ENCODE data around the gene STX18.
"Not testable (repeated sequence)": the region's sequence is repeated elsewhere in the genome, so short reads cannot be mapped to it uniquely, and the experiment has no call there.

GRCh38 chr4:4550161-4550560, 8.3 kb upstream of the STX18 start:
- TF ChIP-seq, protein P1, sequence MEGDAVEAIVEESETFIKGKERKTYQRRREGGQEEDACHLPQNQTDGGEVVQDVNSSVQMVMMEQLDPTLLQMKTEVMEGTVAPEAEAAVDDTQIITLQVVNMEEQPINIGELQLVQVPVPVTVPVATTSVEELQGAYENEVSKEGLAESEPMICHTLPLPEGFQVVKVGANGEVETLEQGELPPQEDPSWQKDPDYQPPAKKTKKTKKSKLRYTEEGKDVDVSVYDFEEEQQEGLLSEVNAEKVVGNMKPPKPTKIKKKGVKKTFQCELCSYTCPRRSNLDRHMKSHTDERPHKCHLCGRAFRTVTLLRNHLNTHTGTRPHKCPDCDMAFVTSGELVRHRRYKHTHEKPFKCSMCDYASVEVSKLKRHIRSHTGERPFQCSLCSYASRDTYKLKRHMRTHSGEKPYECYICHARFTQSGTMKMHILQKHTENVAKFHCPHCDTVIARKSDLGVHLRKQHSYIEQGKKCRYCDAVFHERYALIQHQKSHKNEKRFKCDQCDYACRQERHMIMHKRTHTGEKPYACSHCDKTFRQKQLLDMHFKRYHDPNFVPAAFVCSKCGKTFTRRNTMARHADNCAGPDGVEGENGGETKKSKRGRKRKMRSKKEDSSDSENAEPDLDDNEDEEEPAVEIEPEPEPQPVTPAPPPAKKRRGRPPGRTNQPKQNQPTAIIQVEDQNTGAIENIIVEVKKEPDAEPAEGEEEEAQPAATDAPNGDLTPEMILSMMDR (IDR thresholded peaks at IDR 0.05), result not testable (repeated sequence)
- TF ChIP-seq POLR2AphosphoS5 (IDR thresholded peaks at IDR 0.05; ENCODE audit: insufficient read depth in 1 of 2, low read depth in 1 of 2); POLR2A (IDR thresholded peaks at IDR 0.05): not testable (repeated sequence)
